HL-60 (cell line): Measurements from ENCODE around the gene PPP1R36.

Source experiments
- CTCF ChIP-seq: IDR thresholded peaks from one replicate; pipeline ENCODE4 v1.5.1; 2011; ENCODE audit warnings: low read length, control low read depth, inconsistent platforms; ENCODE audit not compliant: insufficient read depth
- POLR2AphosphoS5 ChIP-seq: IDR thresholded peaks from 2 replicates; pipeline ENCODE4 v1.6.1; 2012; ENCODE audit warnings: low read depth

GRCh38 chr14:64502456-64502855 is 47.3 kb upstream of the PPP1R36 start:
- TF ChIP-seq CTCF (no peak), POLR2AphosphoS5 (no peak)
